WTC11 (cell line): ENCODE results near the gene CDK10. TPM values are rescaled to one million over a fixed set of nuclear protein-coding genes. Genes with fewer than 3 reads are reported as not detected.

Source experiments
- ATAC-seq: fragments of 200-7000 bp; cut with Tn5 transposase; 2 replicates; pipeline ENCODE4 v1.10.0; 2021; ENCODE audit warnings: mild to moderate bottlenecking, moderate library complexity
- CTCF ChIA-PET: fragments of 300-600 bp; sonication (Branson Sonifier 250); formaldehyde crosslinking; loops from one replicate; lab custom pipeline; 2021; ENCODE audit warnings: antibody characterized with exemption; lab: Charles Lee
- POLR2A ChIA-PET: fragments of 350-600 bp; sonication (Branson Sonifier 250); formaldehyde crosslinking; loops from one replicate; lab custom pipeline; 2021; ENCODE audit warnings: antibody characterized with exemption; lab: Charles Lee
- DNase-seq: peaks from one replicate; pipeline ENCODE4 v3.0.0; 2021; ENCODE audit warnings: low spot score
- H3K27ac Mint-ChIP-seq: 2 replicates; pipeline ENCODE4 v1.8.0; 2021; ENCODE audit warnings: mixed read lengths
- H3K27me3 Mint-ChIP-seq: 2 replicates; pipeline ENCODE4 v1.8.0; 2021; ENCODE audit warnings: low read depth, mild to moderate bottlenecking, moderate library complexity, mixed read lengths
- H3K36me3 Mint-ChIP-seq: 2 replicates; pipeline ENCODE4 v1.8.0; 2021; ENCODE audit warnings: mixed read lengths
- H3K4me1 Mint-ChIP-seq: 2 replicates; pipeline ENCODE4 v1.8.0; 2022; ENCODE audit warnings: mixed read lengths
- H3K4me3 Mint-ChIP-seq: 2 replicates; pipeline ENCODE4 v1.8.0; 2021; ENCODE audit warnings: mild to moderate bottlenecking, moderate library complexity, mixed read lengths
- H3K9me3 Mint-ChIP-seq: 2 replicates; pipeline ENCODE4 v1.8.0; 2021; ENCODE audit warnings: mixed read lengths
- ATF2 ChIP-seq: sonication (generic); formaldehyde crosslinking; IDR thresholded peaks from 2 replicates; pipeline ENCODE4 v1.8.1; 2022; ENCODE audit warnings: low read depth, missing genetic modification reagents, borderline replicate concordance
- ATF3 ChIP-seq: sonication (generic); formaldehyde crosslinking; conservative IDR thresholded peaks from 2 replicates; pipeline ENCODE4 v1.8.1; 2022; ENCODE audit warnings: mild to moderate bottlenecking, missing genetic modification reagents
- ELF4 ChIP-seq: sonication (generic); formaldehyde crosslinking; IDR thresholded peaks from 2 replicates; pipeline ENCODE4 v1.8.1; 2022; ENCODE audit warnings: low read depth, mild to moderate bottlenecking, moderate library complexity, missing genetic modification reagents
- EMX1 ChIP-seq: fragments of 250-450 bp; sonication (Bioruptor Pico); IDR thresholded peaks from 2 replicates; pipeline ENCODE4 v1.8.0; 2021; ENCODE audit warnings: mild to moderate bottlenecking
- ERG ChIP-seq: fragments of 250-450 bp; sonication (Bioruptor Pico); IDR thresholded peaks from 2 replicates; pipeline ENCODE4 v1.8.0; 2021; ENCODE audit warnings: mild to moderate bottlenecking
- FOXJ3 ChIP-seq: sonication (generic); formaldehyde crosslinking; IDR thresholded peaks from 2 replicates; pipeline ENCODE4 v1.9.0; 2021; ENCODE audit warnings: missing genetic modification reagents, mild to moderate bottlenecking, borderline replicate concordance
- GRHL2 ChIP-seq: fragments of 250-450 bp; sonication (Bioruptor Pico); IDR thresholded peaks from 2 replicates; pipeline ENCODE4 v1.8.0; 2022; ENCODE audit warnings: mild to moderate bottlenecking, moderate library complexity; ENCODE audit not compliant: insufficient replicate concordance, severe bottlenecking
- IRF2 ChIP-seq: sonication (generic); formaldehyde crosslinking; IDR thresholded peaks from 2 replicates; pipeline ENCODE4 v1.8.0; 2022; ENCODE audit warnings: low read depth, missing genetic modification reagents, borderline replicate concordance
- JUN ChIP-seq: sonication (generic); formaldehyde crosslinking; IDR thresholded peaks from 2 replicates; pipeline ENCODE4 v1.8.0; 2023; ENCODE audit warnings: mild to moderate bottlenecking, missing genetic modification reagents
- KAT7 ChIP-seq: sonication (generic); formaldehyde crosslinking; IDR thresholded peaks from 2 replicates; pipeline ENCODE4 v1.8.1; 2023; ENCODE audit warnings: missing genetic modification reagents, mild to moderate bottlenecking, borderline replicate concordance
- MLX ChIP-seq: sonication (generic); formaldehyde crosslinking; IDR thresholded peaks from 2 replicates; pipeline ENCODE4 v1.8.1; 2023; ENCODE audit warnings: mild to moderate bottlenecking, missing genetic modification reagents, moderate library complexity
- OVOL2 ChIP-seq: fragments of 250-450 bp; sonication (Bioruptor Pico); IDR thresholded peaks from 2 replicates; pipeline ENCODE4 v1.9.0; 2021; ENCODE audit warnings: mild to moderate bottlenecking, borderline replicate concordance
- RELA ChIP-seq: sonication (generic); formaldehyde crosslinking; IDR thresholded peaks from 2 replicates; pipeline ENCODE4 v1.8.1; 2022; ENCODE audit warnings: missing genetic modification reagents, mild to moderate bottlenecking, borderline replicate concordance
- SMAD3 ChIP-seq: sonication (generic); formaldehyde crosslinking; IDR thresholded peaks from 2 replicates; pipeline ENCODE4 v1.8.0; 2022; ENCODE audit warnings: missing genetic modification reagents, mild to moderate bottlenecking, borderline replicate concordance
- SOX15 ChIP-seq: fragments of 250-450 bp; sonication (Bioruptor Pico); IDR thresholded peaks from 2 replicates; pipeline ENCODE4 v1.9.0; 2021; ENCODE audit warnings: mild to moderate bottlenecking
- TP53 ChIP-seq: sonication (generic); formaldehyde crosslinking; IDR thresholded peaks from 2 replicates; pipeline ENCODE4 v1.8.1; 2023; ENCODE audit warnings: mild to moderate bottlenecking, missing genetic modification reagents
- ZMAT4 ChIP-seq: fragments of 250-450 bp; sonication (Bioruptor Pico); IDR thresholded peaks from 2 replicates; pipeline ENCODE4 v1.9.0; 2021; ENCODE audit warnings: mild to moderate bottlenecking
- ZNF317 ChIP-seq: sonication (generic); formaldehyde crosslinking; IDR thresholded peaks from 2 replicates; pipeline ENCODE4 v1.8.1; 2023; ENCODE audit warnings: low read depth, mild to moderate bottlenecking, moderate library complexity, missing genetic modification reagents, borderline replicate concordance
- ZNF416 ChIP-seq: fragments of 250-450 bp; sonication (Bioruptor Pico); IDR thresholded peaks from 2 replicates; pipeline ENCODE4 v1.9.0; 2021; ENCODE audit warnings: mild to moderate bottlenecking, inconsistent platforms
- ZNF423 ChIP-seq: fragments of 250-450 bp; sonication (Bioruptor Pico); IDR thresholded peaks from 2 replicates; pipeline ENCODE4 v2.1.2; 2022; ENCODE audit warnings: mild to moderate bottlenecking, moderate library complexity
- ZNF532 ChIP-seq: fragments of 250-450 bp; sonication (Bioruptor Pico); IDR thresholded peaks from 2 replicates; pipeline ENCODE4 v1.9.0; 2021; ENCODE audit warnings: mild to moderate bottlenecking, borderline replicate concordance
- ZNF671 ChIP-seq: fragments of 250-450 bp; sonication (Bioruptor Pico); IDR thresholded peaks from 2 replicates; pipeline ENCODE4 v1.8.0; 2021; ENCODE audit warnings: mild to moderate bottlenecking
- total RNA-seq: library from RNA; stranded (reverse); gene quantifications from 3 replicates; pipeline ENCODE4 v1.2.3, GENCODE V29; 2021

The CDK10 gene
- total RNA-seq, 1 experiment from 2014 or later: 102 TPM

GRCh38 chr16:89732142-89732917 lies 45.8 kb downstream of the CDK10 start:
- ChIA-PET CTCF (interaction anchor here (1.0 to 1.6 kb wide), 4 partner anchors 22 to 128 kb away, joined by 3 to 7 read pairs (median 4); no protein-coding TSS in a partner anchor), POLR2A (interaction anchor here (0.6 kb wide), 1 partner anchor 14 kb away, joined by 4 read pairs; no protein-coding TSS in a partner anchor)
- no peak for TF ChIP-seq TP53 (CRISPR knock-in tag)
- 0 out of 2 replicates have a peak, but pooled peaks have one; percentile 20 for TF ChIP-seq EMX1 (CRISPR knock-in tag)
- 0 out of 2 replicates have a peak, but pooled peaks have one; percentile 21 for TF ChIP-seq ZNF671 (CRISPR knock-in tag)
- no peak for TF ChIP-seq ZNF423 (CRISPR knock-in tag)
- no peak for TF ChIP-seq SOX15 (CRISPR knock-in tag)
- TF ChIP-seq RELA (CRISPR knock-in tag): no peak
- no peak for TF ChIP-seq ZNF317 (CRISPR knock-in tag)
- TF ChIP-seq ZNF532 (CRISPR knock-in tag): no peak
- Mint-ChIP-seq H3K4me1 (peaks cover 13% of the 10 kb centered on the region), H3K9me3 (peaks cover 5% of the 10 kb centered on the region; the same call in 1 of the 2 replicates), H3K4me3 (no peak overlapping the region), H3K27me3 (no peaks in the 10 kb centered on the region; the same call in none of the 2 replicates), H3K27ac (peak overlapping the region; percentile 57; the same call in 1 of the 2 replicates), H3K36me3 (peaks cover 49% of the 10 kb centered on the region)
- DNase-seq (no peak), ATAC-seq (no peak)

- POLR2A ChIA-PET: no interaction called here
- H3K36me3 Mint-ChIP-seq: peaks cover 51% of the 10 kb centered on the region
- H3K9me3 Mint-ChIP-seq: peaks cover 5% of the 10 kb centered on the region; the same call in 1 of the 2 replicates
- TF ChIP-seq JUN: no peak
- TF ChIP-seq KAT7 (CRISPR knock-in tag): no peak
- TF ChIP-seq GRHL2: no peak
- no peak for TF ChIP-seq ZNF416
- TF ChIP-seq ELF4 (CRISPR knock-in tag): no peak
- TF ChIP-seq, all 79 proteins: peak for 0
- no peak for DNase-seq
- CTCF ChIA-PET: interaction anchor here (1.0 to 1.6 kb wide), 3 partner anchors 22 to 128 kb away, joined by 3 to 4 read pairs (median 4); no protein-coding TSS in a partner anchor
- no peak for ATAC-seq
- H3K27ac Mint-ChIP-seq: peak overlapping the region; percentile 58; the same call in 1 of the 2 replicates
- no peak overlapping the region for H3K4me3 Mint-ChIP-seq
- H3K4me1 Mint-ChIP-seq: peaks cover 13% of the 10 kb centered on the region
- no peaks in the 10 kb centered on the region; the same call in 1 of the 2 replicates for H3K27me3 Mint-ChIP-seq
These were observed 46.4 kb downstream of the CDK10 start for GRCh38 chr16:89732918-89733242.

- H3K27me3 Mint-ChIP-seq: no peaks in the 10 kb centered on the region; the same call in 1 of the 2 replicates
- H3K9me3 Mint-ChIP-seq: peaks cover 5% of the 10 kb centered on the region; the same call in 1 of the 2 replicates
- H3K27ac Mint-ChIP-seq: no peak overlapping the region
- CTCF ChIA-PET: interaction anchor here (0.6 kb wide), 1 partner anchor 45 kb away, joined by 3 read pairs; no protein-coding TSS in a partner anchor
- H3K36me3 Mint-ChIP-seq: peaks cover 55% of the 10 kb centered on the region
- DNase-seq (no peak), ATAC-seq (no peak)
- POLR2A ChIA-PET: no interaction called here
- H3K4me3 Mint-ChIP-seq: no peak overlapping the region
- H3K4me1 Mint-ChIP-seq: peaks cover 13% of the 10 kb centered on the region
- TF ChIP-seq ATF3 (no peak), MLX (CRISPR knock-in tag) (no peak), ERG (no peak), TP53 (CRISPR knock-in tag) (no peak), ZMAT4 (CRISPR knock-in tag) (no peak), FOXJ3 (no peak), OVOL2 (CRISPR knock-in tag) (no peak), IRF2 (CRISPR knock-in tag) (no peak), ATF2 (CRISPR knock-in tag) (no peak), ELF4 (CRISPR knock-in tag) (no peak), SMAD3 (CRISPR knock-in tag) (no peak), ZNF423 (CRISPR knock-in tag) (no peak)
These were observed 46.8 kb downstream of the CDK10 start for GRCh38 chr16:89733322-89733721.
